H1 (cell line): ENCODE measurements around the gene BATF3.

Experiments
- ATF3 ChIP-seq: IDR thresholded peaks from 2 replicates; pipeline ENCODE4 v1.6.1; 2011; ENCODE audit warnings: low read depth, mild to moderate bottlenecking, low read length; ENCODE audit not compliant: insufficient read depth
- CHD2 ChIP-seq: IDR thresholded peaks from 2 replicates; pipeline ENCODE4 v1.6.1; 2012; ENCODE audit warnings: low read length, improper control_type of control experiment
- CHD7 ChIP-seq: fragments of 300-600 bp; sonication (generic); IDR thresholded peaks from 2 replicates; pipeline ENCODE4 v1.7.1; 2012; ENCODE audit warnings: low read length, moderate library complexity, mild to moderate bottlenecking, inconsistent platforms; ENCODE audit not compliant: insufficient replicate concordance
- CTCF ChIP-seq, 3 experiments: IDR thresholded peaks; 1 replicate in 2 of 3; 2 replicates in 1 of 3; pipeline versions ENCODE4 v1.5.1 to v1.6.1; 2011; ENCODE audit warnings: low read length in 3 of 3, mild to moderate bottlenecking in 3 of 3, inconsistent platforms in 2 of 3, low read depth in 1 of 3, moderate library complexity in 1 of 3; ENCODE audit not compliant: insufficient read depth in 1 of 3; ENCODE audit errors: control extremely low read depth in 1 of 3
- EGR1 ChIP-seq: IDR thresholded peaks from 2 replicates; pipeline ENCODE4 v1.6.1; 2011; ENCODE audit warnings: low read depth, low read length, borderline replicate concordance
- RAD21 ChIP-seq, 2 experiments: IDR thresholded peaks in 1 of 2; conservative IDR thresholded peaks in 1 of 2; 2 replicates each; pipeline ENCODE4 v1.6.1; 2011; ENCODE audit warnings: low read depth in 2 of 2, low read length in 2 of 2, improper control_type of control experiment in 1 of 2, inconsistent platforms in 1 of 2, mild to moderate bottlenecking in 1 of 2, moderate library complexity in 1 of 2
- SIN3A ChIP-seq, 2 experiments: IDR thresholded peaks in 1 of 2; conservative IDR thresholded peaks in 1 of 2; 2 replicates each; pipeline ENCODE4 v1.6.1; 2011 to 2012; ENCODE audit warnings: low read length in 2 of 2, improper control_type of control experiment in 1 of 2, low read depth in 1 of 2, mild to moderate bottlenecking in 1 of 2
- TEAD4 ChIP-seq: IDR thresholded peaks from 2 replicates; pipeline ENCODE4 v1.6.1; 2012; ENCODE audit warnings: low read depth, low read length, inconsistent platforms, mixed read lengths
- ZNF274 ChIP-seq: IDR thresholded peaks from 2 replicates; pipeline ENCODE4 v1.7.0; 2012; ENCODE audit warnings: low read length, borderline replicate concordance; ENCODE audit errors: extremely low read depth

- TF ChIP-seq CTCF (IDR thresholded peaks at IDR 0.05; ENCODE audit: control extremely low read depth in 1 of 3, insufficient read depth in 1 of 3, low read depth in 1 of 3, low read length in 3 of 3): no peak
- TF ChIP-seq TEAD4: no peak
- TF ChIP-seq EGR1: no peak
- TF ChIP-seq ATF3: no peak
- no peak for TF ChIP-seq RAD21 (IDR thresholded peaks at IDR 0.05 in 1 of 2, conservative IDR thresholded peaks at IDR 0.05 in 1 of 2; ENCODE audit: low read depth in 2 of 2, low read length in 2 of 2)
- no peak for TF ChIP-seq ZNF274
- TF ChIP-seq CHD7: no peak
- TF ChIP-seq CHD2: no peak
- TF ChIP-seq SIN3A (conservative IDR thresholded peaks at IDR 0.05 in 1 of 2, IDR thresholded peaks at IDR 0.05 in 1 of 2; ENCODE audit: low read depth in 1 of 2, low read length in 2 of 2): no peak
Measured at GRCh38 chr1:212686069-212686468, 13.6 kb downstream of the BATF3 start.
